Stimulated activated CD4-positive, alpha-beta T cell treated with anti-CD3 and anti-CD28 coated beads, TNF-alpha, amount 100 ng/mL, for 48 hours (primary cell): ENCODE measurements around the gene FCMR.
"Not testable (repeated sequence)": the region's sequence is repeated elsewhere in the genome, so short reads cannot be mapped to it uniquely, and the experiment has no call there.

Experiments used
- DNase-seq, 3 donors: peaks; one replicate each; pipeline ENCODE4 v3.0.0-alpha.2; 2020; ENCODE audit warnings: low read depth in 3 of 3

FCMR gene

GRCh38 chr1:206873603-206874188 is 48.0 kb downstream of the FCMR start:
- no peak for DNase-seq

DNA sequence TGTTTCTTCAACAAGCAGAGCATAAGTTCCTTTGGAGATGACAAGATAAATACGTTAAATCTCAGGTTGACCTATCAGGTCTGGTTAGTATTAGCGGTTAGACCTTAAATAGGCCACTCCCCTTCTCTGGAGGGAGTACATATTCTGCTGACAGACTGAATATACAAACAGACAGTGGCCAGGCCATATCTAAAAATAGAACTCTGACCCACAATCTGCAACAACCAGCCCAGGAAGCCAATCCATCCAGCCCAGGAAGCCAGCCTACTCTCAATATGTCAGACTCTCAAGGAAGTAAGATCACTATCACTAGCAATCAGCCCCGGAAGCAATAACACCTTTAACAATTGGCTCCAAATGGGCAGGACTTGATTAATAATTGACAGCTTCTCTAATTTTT is 49.6 kb downstream of the FCMR start:
- DNase-seq: no peak

- DNase-seq: no peak
Observed at GRCh38 chr1:206868264-206868663, 53.5 kb downstream of the FCMR start.

DNA sequence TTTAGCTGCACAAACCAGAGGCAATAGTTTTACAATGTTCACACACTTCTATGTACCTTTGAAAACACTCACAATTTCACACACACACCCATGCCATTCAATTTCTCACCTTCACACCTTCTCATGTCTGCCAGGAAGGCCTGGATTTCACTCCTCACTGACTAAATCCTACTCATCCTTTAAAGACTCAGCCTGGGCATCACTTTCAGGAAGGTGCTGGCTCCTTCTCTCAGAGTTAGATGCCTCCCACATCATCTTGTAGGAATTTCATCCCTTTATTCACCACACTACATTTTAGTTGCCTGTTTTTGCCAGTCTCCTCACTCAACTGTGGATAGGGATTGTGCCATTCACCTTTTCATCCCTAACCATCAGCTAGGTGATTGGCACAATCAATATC is 54.0 kb downstream of the FCMR start:
- DNase-seq: no peak

GRCh38 chr1:206867239-206867638 is 54.5 kb downstream of the FCMR start:
- no peak for DNase-seq

- DNase-seq: no peak
Observed at GRCh38 chr1:206866062-206866461, 55.7 kb downstream of the FCMR start.

- peak; percentile 79 to 87 (median 87) for DNase-seq
Observed at GRCh38 chr1:206864939-206865671, 56.6 kb downstream of the FCMR start, which contains the start of gene IL20. Gene IL20 (plus strand): TSS chr1:206865623. CDS start chr1:206865853, 230 bp downstream.

- DNase-seq: no peak
Observed at GRCh38 chr1:206863266-206863665, 58.5 kb downstream of the FCMR start.

GRCh38 chr1:206860165-206860564 is 61.6 kb downstream of the FCMR start:
- no peak for DNase-seq

- DNase-seq: no peak
Observed at GRCh38 chr1:206859082-206859521, 62.6 kb downstream of the FCMR start.

DNA sequence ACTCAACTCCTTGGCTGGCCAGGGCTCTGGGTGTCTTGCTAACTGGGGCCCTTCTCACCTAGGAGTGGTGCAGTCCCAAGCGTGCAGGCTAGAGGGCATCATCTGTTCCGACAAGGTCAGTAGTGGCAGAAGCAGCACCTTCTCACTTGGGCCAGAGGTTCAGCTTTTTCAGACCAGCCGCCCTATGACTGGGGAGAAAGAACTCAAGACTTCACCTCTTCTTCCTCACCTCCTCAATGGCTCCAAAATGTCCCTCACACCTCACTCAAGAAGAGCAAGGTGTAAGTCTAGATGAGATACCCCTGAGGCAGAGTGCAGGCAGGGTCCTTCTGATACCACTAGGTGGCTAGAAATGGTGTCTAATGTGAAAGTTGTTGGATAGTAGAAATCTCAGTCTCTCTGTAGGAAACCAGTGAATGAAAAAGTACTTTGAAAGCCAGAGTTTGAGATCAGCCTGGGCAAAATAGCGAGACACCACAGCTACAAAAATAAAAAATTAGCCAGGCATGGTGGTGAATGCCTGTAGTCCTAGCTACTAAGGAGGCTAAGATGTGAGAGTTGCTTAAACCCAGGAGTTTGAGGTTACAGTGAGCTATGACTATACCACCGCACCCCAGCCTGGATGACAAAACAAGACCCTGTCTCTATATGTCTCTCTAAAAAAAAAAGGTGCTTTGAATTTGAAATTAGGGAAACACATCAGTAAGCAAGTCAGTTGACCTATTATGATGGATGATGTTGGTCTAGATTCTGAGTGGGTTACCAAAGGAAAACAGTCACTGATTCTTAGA is 64.9 kb downstream of the FCMR start:
- no peak for DNase-seq

DNA sequence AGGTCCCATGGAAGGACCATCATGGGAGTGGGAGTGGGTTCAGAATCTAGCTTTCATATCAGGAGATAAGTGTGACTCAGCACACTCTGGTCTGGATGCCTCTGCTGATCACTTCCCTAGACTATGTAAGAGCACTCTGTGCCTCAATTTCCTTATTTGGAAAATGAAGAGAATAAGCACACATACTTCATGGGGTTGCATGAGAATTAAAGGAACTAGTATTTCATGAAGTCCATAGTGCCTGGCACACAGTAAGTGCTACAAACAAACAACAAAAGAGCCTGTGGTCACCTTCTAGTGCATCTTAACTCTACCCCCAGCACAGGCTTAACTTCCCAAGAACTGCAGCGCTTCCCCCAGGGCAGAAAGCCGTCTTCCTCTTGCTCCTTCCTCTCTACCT is 65.9 kb downstream of the FCMR start:
- DNase-seq: no peak

GRCh38 chr1:206854401-206855129 is 67.2 kb downstream of the FCMR start:
- no peak for DNase-seq

- DNase-seq: not testable (repeated sequence)
Observed at GRCh38 chr1:206853696-206854095, 68.0 kb downstream of the FCMR start.
